Skeletal muscle tissue (tissue), 4 donors: ENCODE data around the gene ENPP1. TPM values are rescaled to one million over a fixed set of nuclear protein-coding genes. Genes with fewer than 3 reads are reported as not detected.

Source experiments
- H3K27ac ChIP-seq: one replicate; pipeline ENCODE4 v1.7.0; 2013; ENCODE audit warnings: mild to moderate bottlenecking, low read depth, low read length, inconsistent platforms
- H3K27me3 ChIP-seq, 3 donors: one replicate each; pipeline ENCODE4 v1.7.0; 2013; ENCODE audit warnings: low read length in 3 of 3; ENCODE audit not compliant: control insufficient read depth in 3 of 3, insufficient read depth in 3 of 3
- H3K36me3 ChIP-seq, 3 donors: one replicate each; pipeline ENCODE4 v1.7.0; 2013; ENCODE audit warnings: low read length in 3 of 3; ENCODE audit not compliant: control insufficient read depth in 3 of 3, insufficient read depth in 3 of 3
- H3K4me1 ChIP-seq, 3 donors: one replicate each; pipeline ENCODE4 v1.7.0; 2013; ENCODE audit warnings: low read length in 3 of 3, mild to moderate bottlenecking in 3 of 3; ENCODE audit not compliant: control insufficient read depth in 3 of 3, insufficient read depth in 3 of 3
- H3K4me3 ChIP-seq, 3 donors: one replicate each; pipeline ENCODE4 v1.7.0; 2013; ENCODE audit warnings: low read length in 3 of 3
- H3K9ac ChIP-seq, 3 donors: one replicate each; pipeline ENCODE4 v1.7.0; 2013; ENCODE audit warnings: low read length in 3 of 3, mild to moderate bottlenecking in 3 of 3, moderate library complexity in 2 of 3, low read depth in 1 of 3
- H3K9me3 ChIP-seq, 3 donors: one replicate each; pipeline ENCODE4 v1.7.0; 2013; ENCODE audit warnings: low read length in 3 of 3; ENCODE audit not compliant: control insufficient read depth in 3 of 3
- total RNA-seq: library from RNA; depleted of rRNA; stranded (reverse); fragments of >200 nt; gene quantifications from one replicate; pipeline ENCODE4 v1.2.3, GENCODE V29; 2014
- donor health status: Osteomylitis.

The ENPP1 gene
- total RNA-seq, 1 donor from 2014 or later = 17.7 TPM

DNA sequence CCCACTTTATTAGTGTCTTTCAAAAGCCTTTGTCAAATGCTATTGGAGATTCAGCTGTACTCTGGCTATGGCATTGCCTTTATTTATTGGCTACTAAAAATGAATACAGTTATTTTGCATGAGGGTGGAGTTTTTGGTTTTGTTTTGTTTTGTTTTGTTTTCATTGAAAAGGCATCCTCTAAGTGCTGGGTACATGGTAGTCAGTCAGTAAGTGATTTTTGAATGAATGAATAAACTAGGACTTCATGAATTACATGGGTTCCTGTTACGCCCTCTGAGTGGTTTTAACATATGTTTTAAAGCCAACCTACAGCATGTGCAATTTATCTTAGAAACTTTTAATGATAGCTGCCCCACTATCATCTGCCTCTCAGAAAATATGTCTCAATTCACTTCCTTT is 38.9 kb upstream of the ENPP1 start:
- Histone ChIP-seq H3K4me1 (peaks cover 0 to 15% (median 10%) of the 10 kb centered on the region in 3 donors), H3K9me3 (no peaks in the 10 kb centered on the region), H3K4me3 (no peak overlapping the region), H3K9ac (no peak overlapping the region), H3K27me3 (no peaks in the 10 kb centered on the region), H3K27ac (no peak overlapping the region), H3K36me3 (no peaks in the 10 kb centered on the region)

DNA sequence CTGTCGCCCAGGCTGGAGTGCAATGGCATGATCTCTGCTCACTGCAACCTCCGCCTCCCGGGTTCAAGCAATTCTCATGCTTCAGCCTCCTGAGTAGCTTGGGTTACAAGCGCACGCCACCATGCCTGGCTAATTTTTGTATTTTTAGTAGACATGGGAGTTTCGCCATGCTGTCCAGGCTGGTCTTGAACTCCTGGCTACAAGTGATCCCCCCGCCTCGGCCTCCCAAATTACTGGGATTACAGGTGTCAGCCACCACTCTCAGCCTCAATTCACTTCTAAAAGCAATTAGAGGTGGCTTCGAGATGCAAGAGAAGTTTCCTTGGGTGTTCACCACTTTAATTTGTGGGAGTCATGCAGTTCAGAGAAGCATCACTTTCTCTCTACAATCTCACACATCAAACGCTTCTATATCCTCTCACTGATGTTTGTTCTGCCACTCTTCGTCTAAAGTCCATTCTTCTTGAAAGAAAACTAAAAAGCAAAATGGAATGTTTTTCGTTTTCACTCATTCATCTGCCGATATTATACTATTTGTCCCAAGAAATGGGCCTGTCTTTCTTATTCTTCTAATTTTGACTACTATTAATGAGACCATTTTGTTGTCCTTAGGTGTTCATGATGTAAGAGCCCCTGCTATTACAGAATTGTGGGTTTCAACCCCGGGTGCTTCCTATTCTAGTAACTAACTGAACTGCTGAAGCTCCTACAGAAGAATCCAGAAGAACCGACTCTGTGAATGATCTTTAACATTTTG is 38.3 kb upstream of the ENPP1 start:
- Histone ChIP-seq H3K36me3 (no peaks in the 10 kb centered on the region), H3K27me3 (no peaks in the 10 kb centered on the region), H3K9ac (no peak overlapping the region), H3K4me1 (peaks cover 0 to 15% (median 10%) of the 10 kb centered on the region in 3 donors), H3K4me3 (no peak overlapping the region), H3K27ac (no peak overlapping the region), H3K9me3 (no peaks in the 10 kb centered on the region)

DNA sequence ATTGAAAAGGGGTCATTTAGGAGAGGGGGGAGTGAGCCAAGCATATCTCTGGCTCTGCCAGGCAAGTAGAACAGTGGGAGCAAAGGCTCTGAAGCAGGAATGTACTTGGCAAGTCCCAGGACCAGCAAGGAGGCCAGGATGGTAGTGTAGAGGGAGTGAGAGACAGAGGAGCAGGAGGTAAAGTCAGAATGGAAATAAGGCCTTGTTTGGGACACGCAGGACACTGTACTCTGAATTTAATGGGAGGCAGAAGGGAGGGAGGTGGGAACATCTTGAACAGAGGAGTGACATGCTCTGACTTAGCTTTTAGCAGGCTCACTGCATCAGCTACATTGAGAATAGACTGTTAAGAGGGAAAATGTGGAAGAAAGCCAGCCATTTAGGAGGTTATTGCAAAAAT is 37.0 kb upstream of the ENPP1 start:
- Histone ChIP-seq H3K4me3 (no peak overlapping the region), H3K27ac (no peak overlapping the region), H3K36me3 (no peaks in the 10 kb centered on the region), H3K9me3 (no peaks in the 10 kb centered on the region), H3K9ac (no peak overlapping the region), H3K27me3 (no peaks in the 10 kb centered on the region), H3K4me1 (peaks cover 0 to 10% (median 6%) of the 10 kb centered on the region in 3 donors)

DNA sequence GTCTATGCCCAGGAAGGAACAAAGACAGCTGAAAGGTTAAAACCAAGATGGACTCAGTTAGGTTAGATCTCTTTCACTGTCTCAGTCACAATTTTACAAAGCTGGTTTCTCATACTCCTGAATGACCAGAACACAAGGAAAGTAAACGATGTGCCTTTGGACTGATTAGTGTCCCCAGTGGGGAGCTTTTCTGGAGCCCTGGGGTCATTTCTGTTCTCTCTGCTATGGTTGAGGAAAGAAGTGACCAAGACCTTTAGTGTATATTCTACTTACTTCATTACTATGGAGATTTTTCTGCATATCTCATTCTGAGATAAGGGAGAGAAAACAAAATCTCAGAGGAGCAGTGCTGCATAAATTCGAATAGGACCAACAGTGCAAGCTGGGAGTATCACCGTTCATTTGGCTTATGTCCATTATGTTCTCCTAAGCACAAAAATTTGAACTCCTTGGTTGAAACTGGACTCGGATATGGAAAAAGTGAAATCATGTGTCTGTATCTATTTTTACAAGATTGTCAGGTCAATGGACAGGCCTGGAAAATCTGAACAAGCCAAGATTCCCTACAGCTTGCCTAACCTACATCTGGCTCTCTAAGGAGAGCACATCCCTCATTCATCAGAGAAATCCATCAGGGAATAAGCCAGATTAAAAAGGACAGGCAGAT is 34.4 kb upstream of the ENPP1 start:
- H3K27ac ChIP-seq = peak overlapping the region; percentile 10

DNA sequence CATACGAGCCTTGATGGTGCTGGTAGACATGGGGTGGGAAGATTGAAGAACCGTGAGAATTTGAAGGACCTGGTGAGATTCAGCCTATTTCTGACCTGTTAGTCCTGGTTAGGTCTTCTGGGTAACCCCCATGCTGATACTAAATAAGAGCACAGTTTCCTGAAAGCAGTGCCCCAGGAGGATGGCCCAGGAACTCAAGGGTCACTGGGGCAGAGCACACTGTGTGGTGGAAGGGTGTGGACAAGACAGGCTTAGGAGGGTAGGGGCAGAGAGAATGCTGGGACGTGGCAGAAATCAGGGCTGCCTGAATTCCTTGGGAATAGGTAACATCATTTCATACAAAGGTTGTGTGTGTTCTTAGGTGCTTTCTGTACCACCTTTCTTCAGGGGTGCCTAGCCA is 31.9 kb upstream of the ENPP1 start:
- H3K27me3 ChIP-seq = no peaks in the 10 kb centered on the region
- H3K27ac ChIP-seq = no peak overlapping the region
- H3K9me3 ChIP-seq = no peaks in the 10 kb centered on the region
- H3K36me3 ChIP-seq = no peaks in the 10 kb centered on the region
- no peak overlapping the region for H3K4me3 ChIP-seq
- peaks cover 0 to 10% (median 6%) of the 10 kb centered on the region in 3 donors for H3K4me1 ChIP-seq
- H3K9ac ChIP-seq = no peak overlapping the region

More for the DNA sequence above, 34.4 kb upstream of the ENPP1 start:
- Histone ChIP-seq H3K9ac (no peak overlapping the region), H3K27me3 (no peaks in the 10 kb centered on the region), H3K9me3 (no peaks in the 10 kb centered on the region), H3K4me1 (peaks cover 0 to 10% (median 6%) of the 10 kb centered on the region in 3 donors), H3K4me3 (no peak overlapping the region), H3K36me3 (no peaks in the 10 kb centered on the region)

DNA sequence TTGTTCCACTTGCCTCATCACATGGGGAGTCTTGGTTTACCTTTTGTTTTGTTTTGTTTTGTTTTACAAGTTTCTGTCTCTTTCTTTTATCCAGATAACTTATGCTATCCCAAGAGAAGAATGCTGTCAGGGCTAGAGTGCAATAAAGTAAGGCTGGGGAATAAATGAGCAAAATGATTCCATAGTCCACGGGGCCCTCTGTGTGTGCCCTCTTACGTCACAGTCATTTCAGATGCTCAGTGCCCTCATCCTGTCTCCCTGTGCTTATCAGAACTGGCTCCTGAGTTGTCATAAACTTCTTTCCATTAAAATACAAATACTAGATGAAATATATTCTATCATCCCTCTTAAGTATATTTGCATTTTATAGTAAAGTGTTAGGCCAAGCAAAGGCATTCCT is 30.8 kb upstream of the ENPP1 start:
- no peak overlapping the region for H3K4me3 ChIP-seq
- H3K27ac ChIP-seq = no peak overlapping the region
- no peak overlapping the region for H3K9ac ChIP-seq
- H3K36me3 ChIP-seq = no peaks in the 10 kb centered on the region
- H3K4me1 ChIP-seq = peaks cover 0 to 10% (median 6%) of the 10 kb centered on the region in 3 donors
- H3K27me3 ChIP-seq = no peaks in the 10 kb centered on the region
- H3K9me3 ChIP-seq = no peaks in the 10 kb centered on the region

DNA sequence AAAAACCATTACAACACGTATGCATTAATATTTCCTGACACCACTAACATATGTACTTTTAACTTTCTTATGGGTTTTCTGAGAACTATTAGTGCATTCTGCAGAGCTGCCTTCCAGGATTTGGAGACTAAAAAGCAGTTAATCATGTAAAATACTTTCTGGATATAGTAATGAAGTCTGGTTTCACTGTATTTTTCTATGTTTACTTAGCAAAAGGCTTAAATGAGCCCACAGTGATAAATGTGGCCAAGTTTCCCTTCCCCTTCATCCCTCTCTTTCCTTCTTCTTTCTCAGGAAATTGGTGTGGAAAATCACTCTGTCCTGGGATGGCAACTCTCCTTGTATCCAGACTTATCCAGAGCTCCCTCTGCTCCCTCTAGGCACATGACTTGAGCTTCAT is 29.7 kb upstream of the ENPP1 start:
- no peaks in the 10 kb centered on the region for H3K9me3 ChIP-seq
- no peak overlapping the region for H3K4me3 ChIP-seq
- H3K27ac ChIP-seq = no peak overlapping the region
- no peak overlapping the region for H3K9ac ChIP-seq
- no peaks in the 10 kb centered on the region for H3K36me3 ChIP-seq
- H3K27me3 ChIP-seq = no peaks in the 10 kb centered on the region
- peaks cover 0 to 3% (median 2%) of the 10 kb centered on the region in 3 donors for H3K4me1 ChIP-seq

DNA sequence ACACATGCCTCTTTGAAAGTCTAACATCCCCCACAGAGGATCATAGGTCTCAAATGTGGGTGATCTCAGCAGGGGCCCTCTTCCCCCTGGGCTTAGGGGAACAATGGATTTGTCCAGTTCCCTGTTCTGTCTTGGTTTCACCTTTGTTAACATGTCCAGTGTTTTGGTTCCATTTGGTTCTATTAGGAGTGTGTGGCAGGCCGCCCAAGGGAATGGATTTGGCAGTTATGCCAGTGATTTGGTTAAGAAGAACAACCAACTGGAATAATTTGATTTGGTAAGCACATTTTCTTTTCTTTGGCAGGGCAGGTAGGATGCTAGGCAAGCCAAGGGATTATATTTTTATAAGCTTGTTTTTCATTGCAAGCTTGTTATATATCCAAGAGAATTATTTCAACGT is 28.5 kb upstream of the ENPP1 start:
- peaks cover 0 to under 1% (median 0%) of the 10 kb centered on the region in 3 donors for H3K4me1 ChIP-seq
- no peaks in the 10 kb centered on the region for H3K9me3 ChIP-seq
- H3K27ac ChIP-seq = no peak overlapping the region
- H3K27me3 ChIP-seq = no peaks in the 10 kb centered on the region
- H3K9ac ChIP-seq = no peak overlapping the region
- H3K4me3 ChIP-seq = no peak overlapping the region
- no peaks in the 10 kb centered on the region for H3K36me3 ChIP-seq

DNA sequence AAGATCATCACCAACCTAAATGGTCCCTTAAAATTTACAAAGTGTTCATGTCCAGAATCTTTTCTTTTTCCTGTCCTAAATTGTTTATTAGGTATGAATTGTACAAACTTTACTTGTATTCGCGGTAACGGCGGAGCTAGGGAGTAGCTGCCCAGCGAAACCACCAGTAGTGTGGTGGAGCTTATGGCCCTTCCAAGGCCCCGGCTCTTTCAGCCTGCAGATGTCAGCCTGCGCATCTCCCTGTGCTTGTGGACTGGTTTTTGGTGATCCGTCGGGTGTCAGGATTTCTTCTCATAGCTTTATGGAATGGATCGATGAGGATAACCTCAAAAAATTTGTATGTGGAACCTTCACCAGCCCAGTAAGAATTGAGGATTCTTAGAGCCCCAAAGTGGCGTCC is 27.2 kb upstream of the ENPP1 start:
- Histone ChIP-seq H3K4me1 (peaks cover 0 to 2% (median 0%) of the 10 kb centered on the region in 3 donors), H3K9ac (no peak overlapping the region)

DNA sequence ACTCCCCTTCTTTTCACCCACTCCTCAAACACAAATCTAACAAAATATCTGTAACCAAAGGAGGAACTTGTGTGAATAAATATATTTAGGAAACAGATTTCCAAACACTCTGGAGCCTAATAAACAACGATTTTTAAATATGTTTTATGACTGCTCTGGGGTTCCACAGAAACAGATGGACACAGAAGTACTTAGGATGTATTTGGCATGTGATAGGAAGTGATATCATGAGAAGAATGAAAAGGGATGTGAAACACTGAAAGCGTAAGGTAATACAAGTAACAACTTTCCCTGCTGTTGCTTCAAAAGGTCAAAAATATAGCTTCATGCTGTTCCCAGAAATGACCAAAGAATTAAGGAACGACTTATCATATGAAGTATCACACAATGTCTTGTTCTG is 26.1 kb upstream of the ENPP1 start:
- Histone ChIP-seq H3K27me3 (no peaks in the 10 kb centered on the region), H3K27ac (no peak overlapping the region), H3K36me3 (no peaks in the 10 kb centered on the region), H3K4me1 (peaks cover 0 to 2% (median 0%) of the 10 kb centered on the region in 3 donors), H3K4me3 (no peak overlapping the region), H3K9me3 (no peaks in the 10 kb centered on the region), H3K9ac (no peak overlapping the region)

More for the DNA sequence above, 27.2 kb upstream of the ENPP1 start:
- no peaks in the 10 kb centered on the region for H3K27me3 ChIP-seq
- H3K9me3 ChIP-seq = no peaks in the 10 kb centered on the region
- H3K4me3 ChIP-seq = no peak overlapping the region
- no peak overlapping the region for H3K27ac ChIP-seq
- no peaks in the 10 kb centered on the region for H3K36me3 ChIP-seq
